HepG2 (cell line): ENCODE measurements around the gene NOX3. TPM values are rescaled to one million over a fixed set of nuclear protein-coding genes. Genes with fewer than 3 reads are reported as not detected.

ENCODE experiments used
- ATAC-seq: fragments of 200-7000 bp; cut with Tn5 transposase; 3 replicates; pipeline ENCODE4 v1.9.1; 2020; ENCODE audit warnings: mild to moderate bottlenecking, moderate library complexity
- BruUV-seq: library from RNA; stranded (reverse); fragments of 400-500 nt; replicated peaks from 2 replicates; lab custom pipeline; 2021; lab: Mats Ljungman, UMichigan
- CTCF ChIA-PET: fragments of 300-600 bp; formaldehyde crosslinking; extraction: SDS; loops from one replicate; lab custom pipeline; 2021; ENCODE audit warnings: low total read pairs, inconsistent platforms, low intra/inter-chr PET ratio; lab: Yijun Ruan, JAX
- POLR2A ChIA-PET: fragments of 350-600 bp; sonication (Branson Sonifier 250); formaldehyde crosslinking; loops from one replicate; lab custom pipeline; 2020; ENCODE audit warnings: antibody characterized with exemption, inconsistent platforms; lab: Yijun Ruan, JAX
- DNase-seq: peaks from one replicate; pipeline ENCODE4 v3.0.0-alpha.2; 2015; ENCODE audit warnings: low spot score
- FAIRE-seq: peaks from 3 replicates; lab custom pipeline; 2011; peaks lifted over from hg19 to GRCh38; lab: Jason Lieb, UNC
- H2AFZ ChIP-seq: one replicate; pipeline ENCODE4 v1.6.1; 2011; ENCODE audit warnings: low read length, inconsistent platforms
- H3K27ac ChIP-seq: fragments of 300-600 bp; 3 replicates; pipeline ENCODE4 v1.8.0; 2011; ENCODE audit warnings: mixed run types, mild to moderate bottlenecking, mixed read lengths, low read length, inconsistent platforms; ENCODE audit not compliant: insufficient read depth; ENCODE audit errors: extremely low read length
- H3K27me3 ChIP-seq, 2 experiments: fragments of 200-600 bp in 1 of 2; 2 replicates in 1 of 2; 3 replicates in 1 of 2; pipeline versions ENCODE4 v1.6.0 to v1.8.0; 2011; ENCODE audit warnings: low read length in 2 of 2, mild to moderate bottlenecking in 2 of 2, moderate library complexity in 2 of 2, inconsistent platforms in 1 of 2; ENCODE audit not compliant: insufficient read depth in 2 of 2, control insufficient read depth in 1 of 2
- H3K36me3 ChIP-seq, 2 experiments: fragments of 200-600 bp in 1 of 2; replicated peaks in 1 of 2; 2 replicates in 1 of 2; 3 replicates in 1 of 2; pipeline versions ENCODE4 v1.5.1 to v1.8.0; 2011; ENCODE audit warnings: low read length in 2 of 2, inconsistent platforms in 1 of 2; ENCODE audit not compliant: insufficient read depth in 2 of 2, control insufficient read depth in 1 of 2
- H3K4me1 ChIP-seq: 2 replicates; pipeline ENCODE4 v1.5.1; 2012; ENCODE audit warnings: low read length, inconsistent platforms; ENCODE audit not compliant: insufficient read depth
- H3K4me2 ChIP-seq: 2 replicates; pipeline ENCODE4 v1.6.0; 2011; ENCODE audit warnings: low read depth, low read length, inconsistent platforms
- H3K4me3 ChIP-seq, 3 experiments: fragments of 200-600 bp in 1 of 3; sonication (generic), shearing (Covaris generic) in 1 of 3; replicated peaks in 1 of 3; 2 replicates each; pipeline ENCODE4 v1.5.1; 2011 to 2016; ENCODE audit warnings: low read length in 3 of 3, inconsistent platforms in 2 of 3, low read depth in 2 of 3, mild to moderate bottlenecking in 2 of 3, control low read depth in 1 of 3, mixed read lengths in 1 of 3; ENCODE audit not compliant: insufficient read depth in 1 of 3
- H3K79me2 ChIP-seq: one replicate; pipeline ENCODE4 v1.6.1; 2011; ENCODE audit warnings: low read length, inconsistent platforms; ENCODE audit not compliant: insufficient read depth
- H3K9ac ChIP-seq: 2 replicates; pipeline ENCODE4 v1.6.0; 2011; ENCODE audit warnings: mild to moderate bottlenecking, low read depth, low read length, inconsistent platforms; ENCODE audit not compliant: insufficient read depth
- H3K9me3 ChIP-seq: 2 replicates; pipeline ENCODE4 v1.5.1; 2012; ENCODE audit warnings: mild to moderate bottlenecking, low read length
- H4K20me1 ChIP-seq: 2 replicates; pipeline ENCODE4 v1.6.0; 2011; ENCODE audit warnings: inconsistent platforms, mild to moderate bottlenecking, low read length, moderate library complexity; ENCODE audit not compliant: insufficient read depth
- DMAP1 ChIP-seq: IDR thresholded peaks from 2 replicates; pipeline ENCODE4 v1.6.1; 2016
- FOXA1 ChIP-seq, 2 experiments: fragments of 450-650 bp in 1 of 2; sonication (generic) in 1 of 2; formaldehyde crosslinking in 1 of 2; IDR thresholded peaks; 2 replicates each; pipeline versions ENCODE4 v1.4.0 to v1.6.1; 2016 to 2020; ENCODE audit warnings: missing genetic modification reagents in 1 of 2
- RAD21 ChIP-seq: fragments of 450-650 bp; formaldehyde crosslinking; IDR thresholded peaks from 2 replicates; pipeline ENCODE4 v1.5.0; 2020; ENCODE audit warnings: mild to moderate bottlenecking
- SALL1 ChIP-seq: sonication (generic); formaldehyde crosslinking; IDR thresholded peaks from 2 replicates; pipeline ENCODE4 v1.8.0; 2022; ENCODE audit warnings: mild to moderate bottlenecking, missing genetic modification reagents
- SMC3 ChIP-seq: IDR thresholded peaks from 2 replicates; pipeline ENCODE4 v1.6.1; 2011; ENCODE audit warnings: low read length, improper control_type of control experiment
- TBX3 ChIP-seq: fragments of 450-650 bp; IDR thresholded peaks from 2 replicates; pipeline ENCODE4 v1.6.1; 2017; ENCODE audit warnings: antibody characterized with exemption, mild to moderate bottlenecking, inconsistent platforms, borderline replicate concordance
- ZBTB42 ChIP-seq: sonication (generic); formaldehyde crosslinking; IDR thresholded peaks from 2 replicates; pipeline ENCODE4 v1.5.0; 2020; ENCODE audit warnings: mild to moderate bottlenecking, missing genetic modification reagents
- ZNF225 ChIP-seq: sonication (generic); formaldehyde crosslinking; IDR thresholded peaks from 2 replicates; pipeline ENCODE4 v1.4.0; 2020; ENCODE audit warnings: mild to moderate bottlenecking, missing genetic modification reagents
- ZNF3 ChIP-seq: IDR thresholded peaks from 2 replicates; pipeline ENCODE4 v1.7.0; 2017; ENCODE audit warnings: inconsistent platforms
- ZNF350 ChIP-seq: sonication (generic); formaldehyde crosslinking; IDR thresholded peaks from 2 replicates; pipeline ENCODE4 v1.4.0; 2020; ENCODE audit warnings: mild to moderate bottlenecking, low read depth, missing genetic modification reagents, borderline replicate concordance
- ZNF572 ChIP-seq: sonication (generic); formaldehyde crosslinking; IDR thresholded peaks from 2 replicates; pipeline ENCODE4 v1.5.1; 2020; ENCODE audit warnings: mild to moderate bottlenecking, missing genetic modification reagents
- ZNF589 ChIP-seq: sonication (generic); formaldehyde crosslinking; conservative IDR thresholded peaks from 2 replicates; pipeline ENCODE4 v1.8.0; 2022; ENCODE audit warnings: mild to moderate bottlenecking, moderate library complexity, missing genetic modification reagents
- ZNF674 ChIP-seq: sonication (generic); formaldehyde crosslinking; IDR thresholded peaks from 2 replicates; pipeline ENCODE4 v1.5.0; 2020; ENCODE audit warnings: low read depth, mild to moderate bottlenecking, missing genetic modification reagents
- WGBS: methylation state at CpG from one replicate; pipeline ENCODE4 v1.1.6; 2017; ENCODE audit warnings: low lambda C conversion rate; 5-methylcytosine and 5-hydroxymethylcytosine counted together
- in situ Hi-C: cut with HindIII; loops from 2 replicates; pipeline ENCODE4 v1.10.0; 2017; ENCODE audit warnings: low pct_unique_long_range_greater_than_20kb; ENCODE audit not compliant: extremely low pct_ligation_motif_present
- intact Hi-C: fragments of 100-400 bp; cut with micrococcal nuclease; formaldehyde crosslinking; loops from one replicate; pipeline ENCODE4 v1.10.0; 2022; ENCODE audit not compliant: unreplicated experiment
- polyA plus RNA-seq, 8 experiments: library from polyadenylated mRNA; depleted of rRNA in 3 of 8; stranded (reverse) in 7 of 8; unstranded in 1 of 8; fragments of >200 nt; fragmentation: Illumina TruSeq in 4 of 8; extraction: Trizol in 4 of 8; gene quantifications; 2 replicates each; pipeline versions ENCODE4 v1.2.1 to v1.2.3, GENCODE V29; 2011 to 2016; ENCODE audit warnings: low read depth in 4 of 8, missing spikeins in 1 of 8, mixed read lengths in 1 of 8; ENCODE audit not compliant: insufficient read depth in 1 of 8
- total RNA-seq, 5 experiments: library from RNA; depleted of rRNA; stranded (reverse); fragments of >200 nt; fragmentation: Illumina TruSeq; extraction: Trizol; gene quantifications; 2 replicates each; pipeline ENCODE4 v1.2.3, GENCODE V29; 2016; ENCODE audit warnings: low read depth in 1 of 5
- TF ChIP-seq, protein P1 (sequence below): sonication (generic); formaldehyde crosslinking; IDR thresholded peaks from 2 replicates; pipeline ENCODE4 v1.8.0; 2023; ENCODE audit warnings: mild to moderate bottlenecking, missing genetic modification reagents
- TF ChIP-seq, protein P2 (sequence below): sonication (generic); formaldehyde crosslinking; IDR thresholded peaks from 2 replicates; pipeline ENCODE4 v1.4.0; 2020; ENCODE audit warnings: missing genetic modification reagents
- TF ChIP-seq, protein P3 (sequence below): sonication (generic); formaldehyde crosslinking; IDR thresholded peaks from 2 replicates; pipeline ENCODE4 v1.4.0; 2020; ENCODE audit warnings: missing genetic modification reagents, mild to moderate bottlenecking, borderline replicate concordance
- TF ChIP-seq, protein P4 (sequence below): sonication (generic); formaldehyde crosslinking; IDR thresholded peaks from 2 replicates; pipeline ENCODE4 v1.5.0; 2020; ENCODE audit warnings: missing genetic modification reagents, mild to moderate bottlenecking, borderline replicate concordance

The NOX3 gene
- total and polyA plus RNA-seq, 2 of the 13 experiments (the other 11 are each of a cell fraction or from before 2014, with no cell fraction given): 0.09 to 0.18 TPM

- no peaks in the 10 kb centered on the region for H4K20me1 ChIP-seq
- CTCF ChIA-PET: no interaction called here
- ATAC-seq (peak; percentile 54; the same call in 2 of the 3 replicates), FAIRE-seq (no peak), DNase-seq (peak; percentile 24)
- POLR2A ChIA-PET: interaction anchor here (0.9 kb wide), 1 partner anchor 18 kb away, joined by 3 read pairs; no protein-coding TSS in a partner anchor
- no peaks in the 10 kb centered on the region for H3K36me3 ChIP-seq
- in situ Hi-C loops: loop anchor here (5.0 kb wide), 1 partner anchor 33 kb away; no protein-coding TSS in a partner anchor
- no peak overlapping the region for H3K4me2 ChIP-seq
- no peak overlapping the region for H3K4me3 ChIP-seq
- WGBS: 90% methylated on average over 8 of the region's 8 CpGs
- intact Hi-C loops: no loop called here
- H3K9me3 ChIP-seq: no peaks in the 10 kb centered on the region
- H2AFZ ChIP-seq: no peak overlapping the region
- BruUV-seq: no TSS peak
- H3K4me1 ChIP-seq: peaks cover 12% of the 10 kb centered on the region
- H3K79me2 ChIP-seq: no peaks in the 10 kb centered on the region
- no peak overlapping the region for H3K9ac ChIP-seq
- H3K27me3 ChIP-seq: no peaks in the 10 kb centered on the region
- no peak overlapping the region for H3K27ac ChIP-seq
- TF ChIP-seq DMAP1 (CRISPR knock-in tag): no peak
- TF ChIP-seq, protein P1, sequence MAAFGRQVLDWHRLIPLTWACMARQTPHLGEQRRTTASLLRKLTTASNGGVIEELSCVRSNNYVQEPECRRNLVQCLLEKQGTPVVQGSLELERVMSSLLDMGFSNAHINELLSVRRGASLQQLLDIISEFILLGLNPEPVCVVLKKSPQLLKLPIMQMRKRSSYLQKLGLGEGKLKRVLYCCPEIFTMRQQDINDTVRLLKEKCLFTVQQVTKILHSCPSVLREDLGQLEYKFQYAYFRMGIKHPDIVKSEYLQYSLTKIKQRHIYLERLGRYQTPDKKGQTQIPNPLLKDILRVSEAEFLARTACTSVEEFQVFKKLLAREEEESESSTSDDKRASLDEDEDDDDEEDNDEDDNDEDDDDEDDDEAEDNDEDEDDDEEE (CRISPR knock-in tag): no peak
- TF ChIP-seq ZNF674 (CRISPR knock-in tag): no peak
- TF ChIP-seq RAD21: no peak
- TF ChIP-seq ZBTB42 (CRISPR knock-in tag): no peak
- TF ChIP-seq ZNF572: no peak
- TF ChIP-seq ZNF589 (CRISPR knock-in tag): no peak
- no peak for TF ChIP-seq ZNF3 (CRISPR knock-in tag)
- TF ChIP-seq, protein P2, sequence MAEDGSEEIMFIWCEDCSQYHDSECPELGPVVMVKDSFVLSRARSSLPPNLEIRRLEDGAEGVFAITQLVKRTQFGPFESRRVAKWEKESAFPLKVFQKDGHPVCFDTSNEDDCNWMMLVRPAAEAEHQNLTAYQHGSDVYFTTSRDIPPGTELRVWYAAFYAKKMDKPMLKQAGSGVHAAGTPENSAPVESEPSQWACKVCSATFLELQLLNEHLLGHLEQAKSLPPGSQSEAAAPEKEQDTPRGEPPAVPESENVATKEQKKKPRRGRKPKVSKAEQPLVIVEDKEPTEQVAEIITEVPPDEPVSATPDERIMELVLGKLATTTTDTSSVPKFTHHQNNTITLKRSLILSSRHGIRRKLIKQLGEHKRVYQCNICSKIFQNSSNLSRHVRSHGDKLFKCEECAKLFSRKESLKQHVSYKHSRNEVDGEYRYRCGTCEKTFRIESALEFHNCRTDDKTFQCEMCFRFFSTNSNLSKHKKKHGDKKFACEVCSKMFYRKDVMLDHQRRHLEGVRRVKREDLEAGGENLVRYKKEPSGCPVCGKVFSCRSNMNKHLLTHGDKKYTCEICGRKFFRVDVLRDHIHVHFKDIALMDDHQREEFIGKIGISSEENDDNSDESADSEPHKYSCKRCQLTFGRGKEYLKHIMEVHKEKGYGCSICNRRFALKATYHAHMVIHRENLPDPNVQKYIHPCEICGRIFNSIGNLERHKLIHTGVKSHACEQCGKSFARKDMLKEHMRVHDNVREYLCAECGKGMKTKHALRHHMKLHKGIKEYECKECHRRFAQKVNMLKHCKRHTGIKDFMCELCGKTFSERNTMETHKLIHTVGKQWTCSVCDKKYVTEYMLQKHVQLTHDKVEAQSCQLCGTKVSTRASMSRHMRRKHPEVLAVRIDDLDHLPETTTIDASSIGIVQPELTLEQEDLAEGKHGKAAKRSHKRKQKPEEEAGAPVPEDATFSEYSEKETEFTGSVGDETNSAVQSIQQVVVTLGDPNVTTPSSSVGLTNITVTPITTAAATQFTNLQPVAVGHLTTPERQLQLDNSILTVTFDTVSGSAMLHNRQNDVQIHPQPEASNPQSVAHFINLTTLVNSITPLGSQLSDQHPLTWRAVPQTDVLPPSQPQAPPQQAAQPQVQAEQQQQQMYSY: no peak
- TF ChIP-seq FOXA1 (IDR thresholded peaks at IDR 0.05): no peak
- no peak for TF ChIP-seq FOXA1 (CRISPR knock-in tag; IDR thresholded peaks at IDR 0.05)
- 0 out of 2 replicates have a peak, but pooled peaks have one; percentile 13 for TF ChIP-seq SALL1 (CRISPR knock-in tag)
- TF ChIP-seq TBX3: no peak
- TF ChIP-seq, protein P3, sequence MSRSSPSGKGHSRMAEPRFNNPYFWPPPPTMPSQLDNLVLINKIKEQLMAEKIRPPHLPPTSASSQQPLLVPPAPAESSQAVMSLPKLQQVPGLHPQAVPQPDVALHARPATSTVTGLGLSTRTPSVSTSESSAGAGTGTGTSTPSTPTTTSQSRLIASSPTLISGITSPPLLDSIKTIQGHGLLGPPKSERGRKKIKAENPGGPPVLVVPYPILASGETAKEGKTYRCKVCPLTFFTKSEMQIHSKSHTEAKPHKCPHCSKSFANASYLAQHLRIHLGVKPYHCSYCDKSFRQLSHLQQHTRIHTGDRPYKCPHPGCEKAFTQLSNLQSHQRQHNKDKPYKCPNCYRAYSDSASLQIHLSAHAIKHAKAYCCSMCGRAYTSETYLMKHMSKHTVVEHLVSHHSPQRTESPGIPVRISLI: no peak
- TF ChIP-seq SMC3: peak; percentile 3; the same call in 1 of the 2 replicates
- no peak for TF ChIP-seq ZNF350 (CRISPR knock-in tag)
- TF ChIP-seq ZNF225: no peak
- TF ChIP-seq, protein P4, sequence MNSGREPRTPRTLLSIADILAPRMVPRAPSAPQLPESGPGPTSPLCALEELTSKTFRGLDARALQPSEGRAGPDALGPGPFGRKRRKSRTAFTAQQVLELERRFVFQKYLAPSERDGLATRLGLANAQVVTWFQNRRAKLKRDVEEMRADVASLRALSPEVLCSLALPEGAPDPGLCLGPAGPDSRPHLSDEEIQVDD (CRISPR knock-in tag): no peak
These were observed 74.8 kb downstream of the NOX3 start for GRCh38 chr6:155380666-155381332.
